ENCODE results near the gene BIRC5.

DNA sequence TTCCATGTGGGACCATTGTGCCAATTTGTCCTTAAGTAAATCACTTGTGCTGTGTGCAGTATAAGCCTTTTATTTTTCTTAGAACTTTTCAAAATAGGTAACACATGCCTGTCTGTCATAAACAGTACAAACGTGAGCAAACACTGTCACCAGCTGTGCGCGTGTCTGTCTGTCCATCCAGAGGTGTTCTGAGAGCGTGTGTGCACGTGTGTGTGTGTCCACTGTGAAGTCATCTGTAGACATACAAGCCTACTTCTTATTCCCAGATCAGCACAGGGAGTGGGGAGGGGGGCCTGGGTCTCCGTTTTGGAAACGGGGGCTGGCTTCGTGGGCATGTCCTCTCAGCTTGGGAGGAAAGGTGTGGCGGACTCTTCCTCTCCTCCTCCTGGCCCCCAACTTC is 26.8 kb downstream of the BIRC5 start:
- no peak for TF ChIP-seq POLR2A (IDR thresholded peaks at IDR 0.05)
- TF ChIP-seq, protein P1, sequence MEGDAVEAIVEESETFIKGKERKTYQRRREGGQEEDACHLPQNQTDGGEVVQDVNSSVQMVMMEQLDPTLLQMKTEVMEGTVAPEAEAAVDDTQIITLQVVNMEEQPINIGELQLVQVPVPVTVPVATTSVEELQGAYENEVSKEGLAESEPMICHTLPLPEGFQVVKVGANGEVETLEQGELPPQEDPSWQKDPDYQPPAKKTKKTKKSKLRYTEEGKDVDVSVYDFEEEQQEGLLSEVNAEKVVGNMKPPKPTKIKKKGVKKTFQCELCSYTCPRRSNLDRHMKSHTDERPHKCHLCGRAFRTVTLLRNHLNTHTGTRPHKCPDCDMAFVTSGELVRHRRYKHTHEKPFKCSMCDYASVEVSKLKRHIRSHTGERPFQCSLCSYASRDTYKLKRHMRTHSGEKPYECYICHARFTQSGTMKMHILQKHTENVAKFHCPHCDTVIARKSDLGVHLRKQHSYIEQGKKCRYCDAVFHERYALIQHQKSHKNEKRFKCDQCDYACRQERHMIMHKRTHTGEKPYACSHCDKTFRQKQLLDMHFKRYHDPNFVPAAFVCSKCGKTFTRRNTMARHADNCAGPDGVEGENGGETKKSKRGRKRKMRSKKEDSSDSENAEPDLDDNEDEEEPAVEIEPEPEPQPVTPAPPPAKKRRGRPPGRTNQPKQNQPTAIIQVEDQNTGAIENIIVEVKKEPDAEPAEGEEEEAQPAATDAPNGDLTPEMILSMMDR (IDR thresholded peaks at IDR 0.05), result no peak

Data from upper lobe of left lung (tissue), 4 donors.